GM21619 (cell line): ENCODE data around the gene FBXW10.
"Not testable (repeated sequence)": the region's sequence is repeated elsewhere in the genome, so short reads cannot be mapped to it uniquely, and the experiment has no call there.

Source experiments
- ATAC-seq: cut with Tn5 transposase; IDR thresholded peaks from one replicate; pipeline ENCODE4 v1.9.1; 2021; ENCODE audit not compliant: unreplicated experiment

The FBXW10 gene

GRCh38 chr17:18821430-18821829 is 77.6 kb downstream of the FBXW10 start:
- not testable (repeated sequence) for ATAC-seq

GRCh38 chr17:18827613-18828012 is 83.8 kb downstream of the FBXW10 start:
- not testable (repeated sequence) for ATAC-seq
